GOT3 (cell line): ENCODE measurements around the gene MAP1LC3B2.

Source experiments
- DNase-seq: peaks from one replicate; lab custom pipeline; 2025; ENCODE audit warnings: mixed read lengths; lab: John Stamatoyannopoulos, UW

The MAP1LC3B2 gene

DNA sequence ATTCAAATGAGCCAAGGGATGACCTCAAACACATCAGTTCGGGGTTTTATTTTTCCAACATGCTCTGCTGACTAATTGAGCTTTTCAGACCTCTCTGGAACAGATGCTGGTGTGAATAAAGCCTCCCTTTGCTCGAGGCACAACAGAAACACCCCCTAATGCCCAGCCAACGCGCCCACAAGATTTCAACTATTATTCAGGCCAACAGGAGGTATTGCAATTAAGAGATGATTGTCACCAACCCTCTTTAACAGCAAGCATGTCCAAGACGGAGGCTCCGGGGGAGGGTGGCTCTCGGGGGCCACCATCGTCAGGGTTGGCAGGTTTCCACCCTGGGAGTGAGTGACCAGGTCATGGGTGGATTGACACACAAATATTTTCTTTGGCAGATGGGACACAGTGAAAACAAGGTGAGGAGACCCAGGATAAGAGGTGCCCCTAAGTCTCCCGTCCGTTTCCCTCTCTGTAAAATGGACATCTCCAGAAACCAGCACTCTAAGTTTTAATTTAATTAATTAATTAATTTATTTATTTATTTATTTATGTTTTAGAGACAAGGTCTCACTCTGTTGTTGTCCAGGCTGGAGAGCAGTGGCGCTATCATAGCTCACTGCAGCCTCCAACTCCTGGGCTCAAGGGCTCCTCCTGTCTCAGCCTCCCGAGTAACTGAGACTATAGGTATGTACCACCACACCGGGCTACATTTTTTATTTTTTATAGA, 56.1 kb downstream of the MAP1LC3B2 start:
- DNase-seq = no peak

DNA sequence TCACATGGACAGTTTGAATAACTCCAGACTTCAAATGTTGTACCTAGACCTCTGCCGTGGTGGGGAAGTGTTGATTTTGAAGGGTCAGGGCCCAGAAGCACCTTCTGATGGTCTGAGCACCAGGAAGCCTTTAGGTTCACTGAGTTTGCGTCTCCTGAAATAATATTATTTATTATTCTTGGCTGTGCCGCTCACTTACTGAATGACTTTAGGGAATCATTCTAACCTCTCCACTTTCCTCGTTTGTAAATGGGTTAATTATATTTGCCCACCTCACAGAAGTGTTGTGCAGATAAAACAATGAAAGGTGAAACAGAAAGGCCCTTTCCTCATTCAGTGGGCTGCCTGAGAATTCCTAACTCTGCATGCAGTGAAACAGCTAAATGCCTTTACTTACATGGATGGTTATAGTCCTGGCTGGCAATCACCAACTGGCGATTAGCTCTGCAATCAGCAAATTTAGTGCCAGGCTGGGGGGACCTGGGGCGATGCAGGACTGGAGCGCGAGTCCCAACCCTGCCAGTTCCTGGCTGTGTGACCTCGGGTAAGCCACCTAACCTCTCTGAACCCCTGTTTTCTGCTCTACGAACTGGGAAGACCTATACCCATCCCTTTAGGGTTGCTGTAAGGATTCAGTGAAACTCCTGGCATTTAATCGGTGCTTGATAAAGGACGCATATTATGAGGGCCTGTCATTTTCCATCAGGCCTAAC, 57.5 kb downstream of the MAP1LC3B2 start:
- no peak for DNase-seq

DNA sequence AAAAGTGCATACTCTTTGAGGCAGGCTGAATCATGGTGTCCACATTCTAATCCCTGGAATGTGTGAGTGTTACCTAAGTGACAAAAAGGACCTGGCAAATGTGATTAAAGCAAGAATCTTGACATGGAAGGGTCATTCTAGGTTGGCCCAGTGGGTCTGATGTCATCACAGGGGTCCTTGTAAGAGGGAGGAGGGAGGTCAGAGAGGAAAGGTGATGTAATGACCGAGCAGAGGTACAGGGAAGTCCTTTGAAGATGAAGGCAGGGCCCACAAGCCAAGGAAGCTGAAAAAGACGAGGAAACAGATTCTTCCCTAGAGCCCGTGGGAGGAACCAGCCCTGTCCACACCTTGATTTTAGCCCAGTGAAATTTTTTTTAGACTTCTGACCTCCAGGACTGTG, 60.1 kb downstream of the MAP1LC3B2 start:
- no peak for DNase-seq

DNA sequence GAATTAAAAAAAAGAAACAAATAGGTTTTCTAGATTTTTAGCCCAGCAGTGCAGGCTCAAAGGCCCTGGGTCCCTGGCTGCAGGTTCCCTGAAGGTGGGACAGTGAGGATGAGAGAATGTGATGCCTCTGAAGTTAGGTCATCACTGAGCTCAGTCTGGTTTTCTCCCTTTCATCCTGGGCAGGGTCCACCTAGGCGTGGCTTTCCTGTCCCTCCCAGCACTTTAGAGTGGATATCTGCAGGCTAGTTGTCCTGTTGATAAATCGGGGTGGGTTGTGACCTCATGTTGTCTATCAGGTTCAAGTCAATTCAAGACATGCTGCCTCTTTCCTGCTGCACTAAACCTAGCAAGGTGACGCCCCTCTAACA, 60.9 kb downstream of the MAP1LC3B2 start:
- no peak for DNase-seq

DNA sequence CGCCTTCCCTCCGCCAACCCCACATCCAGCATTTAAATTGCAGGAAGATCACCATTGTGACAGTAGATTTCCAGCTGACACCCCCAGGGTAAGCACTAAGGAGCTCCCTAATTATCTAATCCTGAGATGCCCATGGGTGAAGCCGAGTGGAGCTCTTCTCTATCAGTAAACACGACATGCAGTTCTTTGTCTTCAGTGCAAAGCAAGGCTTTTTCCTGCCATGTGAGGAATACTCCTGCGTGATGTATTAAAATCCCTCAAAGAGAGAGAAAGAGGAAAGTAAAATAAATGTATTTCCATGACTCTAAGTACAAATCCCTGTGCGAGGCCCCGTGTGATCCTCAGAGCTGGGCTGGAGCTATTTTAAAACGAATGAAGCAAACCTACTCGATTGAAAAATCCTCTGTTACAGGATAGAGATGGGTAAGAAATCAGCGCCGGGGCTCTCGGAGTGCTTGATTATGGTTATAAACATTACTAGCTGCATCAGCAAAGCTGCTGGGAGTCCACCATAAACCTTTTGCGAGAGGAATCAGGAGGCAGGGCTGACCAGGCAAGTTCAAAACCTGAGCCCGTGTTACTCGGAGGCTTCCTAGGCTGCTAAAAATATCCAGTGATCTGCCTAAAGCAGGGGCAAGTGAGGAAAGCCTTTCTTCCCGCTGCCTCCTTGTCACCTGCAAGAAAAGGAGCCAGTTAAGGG, 61.5 kb downstream of the MAP1LC3B2 start:
- DNase-seq = no peak

DNA sequence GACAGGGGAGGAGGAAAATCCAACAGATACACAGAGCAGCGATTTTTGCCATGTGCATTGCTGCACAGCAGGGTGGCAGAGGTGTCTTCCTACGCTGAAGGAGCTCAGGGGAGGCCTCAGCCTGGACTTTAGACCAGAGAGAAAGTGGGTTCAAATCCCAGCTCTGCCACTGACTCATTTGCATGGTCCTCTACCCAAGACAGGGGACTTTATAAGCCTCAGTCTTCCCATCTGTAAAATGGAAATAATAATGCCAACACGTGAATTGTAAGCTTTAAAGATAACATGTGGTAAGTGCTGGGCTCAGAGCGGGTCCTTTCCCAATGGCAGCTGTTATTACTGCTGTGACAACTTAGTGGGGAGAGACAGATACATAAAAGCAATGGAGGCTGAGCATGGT, 62.0 kb downstream of the MAP1LC3B2 start:
- no peak for DNase-seq

DNA sequence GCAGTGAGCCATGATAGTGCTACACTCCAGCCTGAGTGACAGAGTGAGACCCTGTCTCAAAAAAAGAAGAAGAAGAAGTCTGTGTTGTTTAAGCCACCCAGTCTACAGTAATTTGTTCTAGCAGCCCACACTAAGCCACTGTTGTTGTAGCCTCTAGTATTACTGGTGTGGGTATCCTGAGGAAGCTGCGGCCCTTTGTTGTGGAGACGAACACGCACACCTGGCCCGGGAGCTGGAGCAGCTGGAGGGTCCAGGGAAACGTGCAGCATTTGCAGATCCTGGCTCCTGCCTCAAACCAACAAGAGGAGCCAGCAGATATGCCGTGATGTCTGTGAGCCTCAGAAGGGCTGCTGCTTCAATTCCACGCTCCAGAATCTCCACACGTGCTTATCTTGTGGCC, 65.3 kb downstream of the MAP1LC3B2 start:
- DNase-seq = no peak

DNA sequence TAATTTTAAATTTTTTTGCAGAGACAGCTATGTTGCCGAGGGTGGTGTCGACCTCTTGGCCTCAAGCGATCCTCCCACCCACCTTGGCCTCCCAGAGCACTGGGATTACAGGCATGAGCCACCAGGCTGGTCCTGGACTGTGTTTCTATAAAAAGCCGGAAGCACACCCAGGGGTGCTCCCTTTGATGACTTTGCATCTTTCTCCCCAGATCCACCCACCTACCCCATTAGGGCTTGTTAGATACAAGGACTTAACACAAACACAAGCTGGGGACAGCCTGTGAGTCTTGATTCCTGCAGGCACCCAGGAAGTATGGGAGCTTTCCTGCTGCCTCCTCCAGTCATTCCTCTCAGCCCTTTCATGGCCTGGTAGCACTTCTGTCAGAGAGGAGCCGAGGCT, 67.0 kb downstream of the MAP1LC3B2 start:
- no peak for DNase-seq
